GM10847 (cell line): ENCODE data around the gene SH2D2A.

Experiments
- POLR2A ChIP-seq: IDR thresholded peaks from 2 replicates; pipeline ENCODE4 v1.6.1; 2011; ENCODE audit not compliant: insufficient read length; ENCODE audit errors: extremely low read depth

Gene SH2D2A

DNA sequence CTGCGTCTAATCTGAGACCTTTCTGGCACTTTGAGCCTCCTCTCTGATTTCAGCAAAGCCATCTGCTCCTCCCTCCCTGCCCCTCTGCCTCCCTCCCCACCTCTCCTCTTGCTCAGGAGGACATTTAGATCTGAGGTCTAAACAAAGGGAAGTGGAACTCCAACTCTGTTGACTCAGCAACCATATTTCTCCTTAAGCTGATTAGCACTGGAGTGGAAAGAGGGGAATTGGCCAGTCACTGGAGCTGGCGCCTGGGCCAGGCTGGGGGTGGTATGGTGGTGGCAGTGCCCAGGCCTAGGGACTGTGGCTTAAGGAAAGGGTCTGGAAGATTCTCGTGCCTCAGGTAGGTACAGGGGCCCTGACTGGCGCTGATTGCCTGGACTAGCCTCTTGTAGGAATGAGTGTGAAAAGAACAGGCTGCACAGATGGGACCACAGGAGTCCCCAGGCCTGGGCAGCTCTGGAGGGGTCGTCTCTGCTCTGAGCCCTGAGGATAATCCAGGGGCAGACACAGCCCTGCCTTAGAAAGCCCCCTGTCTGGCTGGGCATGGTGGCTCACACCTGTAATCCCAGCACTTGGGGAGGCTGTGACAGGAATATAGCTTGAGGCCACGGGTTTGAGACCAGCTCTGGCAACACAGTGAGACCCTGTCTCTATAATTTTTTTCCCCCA, 11.9 kb downstream of the SH2D2A start:
- TF ChIP-seq POLR2A, result no peak

DNA sequence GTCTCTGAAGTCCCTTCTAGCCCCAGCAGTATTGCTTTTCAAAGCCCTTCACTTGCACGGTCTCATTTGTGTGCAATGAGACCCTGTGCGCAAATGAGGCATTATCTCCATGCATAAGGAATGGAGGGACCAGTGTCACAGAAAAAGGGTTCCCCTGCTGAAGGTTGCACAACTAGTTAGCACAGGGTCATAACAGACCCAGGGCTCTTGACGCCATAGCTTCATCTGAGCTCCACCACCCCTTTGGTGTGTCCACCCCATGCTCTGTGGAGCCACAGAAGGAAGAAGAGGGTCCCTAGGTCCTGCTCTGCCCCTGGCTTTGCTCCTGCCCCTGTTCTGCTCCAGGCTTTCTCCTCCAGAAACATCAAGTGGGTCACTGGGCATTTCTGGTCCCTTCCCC, 12.6 kb downstream of the SH2D2A start:
- no peak for TF ChIP-seq POLR2A

DNA sequence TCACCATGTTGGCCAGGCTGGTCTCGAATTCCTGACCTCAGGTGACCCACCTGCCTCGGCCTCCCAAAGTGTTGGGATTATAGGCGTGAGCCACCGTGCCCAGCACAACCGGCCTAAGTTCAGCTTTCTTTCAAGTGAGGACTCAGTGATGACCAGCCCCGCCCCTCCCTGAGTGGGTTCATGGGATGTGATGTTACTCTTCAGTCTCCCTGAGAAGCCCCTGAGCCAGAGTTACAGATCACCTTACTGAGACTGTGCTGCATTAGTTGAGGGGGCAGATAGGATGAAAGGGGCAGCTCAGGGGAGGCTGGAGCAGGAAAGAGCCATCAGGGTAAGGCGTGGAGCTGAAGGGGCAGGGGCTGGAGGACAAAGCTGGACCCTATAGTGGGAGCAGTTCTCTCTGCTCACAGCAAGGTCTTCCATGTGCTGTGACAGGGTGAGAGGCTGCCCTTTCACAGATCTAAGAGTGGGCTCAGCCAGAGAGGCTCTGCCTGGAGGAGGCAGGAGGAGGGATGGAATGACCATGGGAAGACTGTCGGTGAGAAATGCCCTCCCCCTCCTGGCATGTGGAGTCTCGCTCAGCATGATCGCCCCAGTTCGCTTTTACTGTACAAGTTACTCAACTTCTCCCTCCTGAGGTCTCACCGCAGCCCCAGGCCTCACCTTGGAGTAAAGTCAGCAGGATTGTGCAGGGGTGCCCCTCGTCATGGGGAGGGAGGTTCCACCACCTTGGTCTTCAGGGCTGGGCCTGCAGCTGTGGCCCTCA, 13.4 kb downstream of the SH2D2A start:
- no peak for TF ChIP-seq POLR2A

DNA sequence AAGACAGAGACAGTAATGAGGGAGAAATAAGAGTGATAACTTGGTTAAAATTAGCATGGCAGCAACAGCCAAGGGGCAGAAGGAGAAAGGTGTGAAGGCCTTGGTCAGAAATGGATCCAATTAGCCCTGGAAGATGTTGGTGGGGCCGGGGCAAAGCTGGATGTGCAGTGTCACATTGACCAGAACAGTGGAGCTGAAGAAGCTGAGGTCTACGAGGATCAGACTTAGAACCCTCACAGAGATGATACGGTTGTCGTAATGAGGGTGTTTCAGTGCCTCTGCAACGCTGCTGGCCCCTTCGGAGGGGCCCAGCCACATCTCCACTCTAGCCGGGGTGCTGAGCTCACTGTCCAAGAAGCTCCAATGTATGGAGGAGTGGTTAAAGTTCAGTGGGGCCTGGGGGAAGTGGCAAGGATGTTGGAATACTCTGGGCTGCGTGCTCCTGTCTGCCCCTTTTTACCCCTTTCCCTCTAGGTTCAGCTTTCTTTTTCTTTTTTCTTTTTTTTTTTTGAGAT, 14.2 kb downstream of the SH2D2A start:
- TF ChIP-seq POLR2A, result no peak

DNA sequence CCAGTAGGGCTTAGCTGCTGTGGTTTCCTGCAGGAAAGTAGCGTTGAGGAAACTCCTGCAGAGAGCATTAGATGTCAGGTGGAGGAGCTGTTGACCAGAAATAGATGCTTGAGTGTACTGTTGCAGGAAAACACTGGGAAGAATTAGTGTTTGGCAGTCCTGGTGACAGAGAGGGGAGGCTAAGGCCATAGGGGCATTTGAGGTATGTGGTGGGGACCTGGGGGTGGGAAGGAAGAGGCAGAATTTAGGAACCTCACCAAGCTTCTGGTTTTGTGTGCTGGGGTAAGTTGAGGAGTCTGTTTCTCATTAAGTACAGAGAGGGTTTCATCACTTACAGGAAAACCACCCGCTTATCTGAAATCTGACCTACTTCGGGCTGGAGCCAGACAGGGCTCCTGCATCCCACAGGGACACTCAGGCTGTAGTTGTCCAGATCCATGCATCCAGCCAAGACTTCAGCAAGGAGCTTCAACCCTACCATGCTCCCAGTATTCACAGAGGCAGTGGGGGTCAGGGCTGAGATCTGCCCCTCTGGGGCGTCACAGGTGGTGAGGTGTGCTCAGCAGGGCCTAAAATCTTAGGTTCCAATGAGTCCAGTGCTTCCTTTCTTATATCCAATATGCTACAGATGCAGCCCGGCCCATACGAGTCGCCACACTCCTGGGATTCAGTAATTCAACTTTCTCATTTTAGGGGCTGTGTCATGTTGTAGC, 15.1 kb downstream of the SH2D2A start:
- no peak for TF ChIP-seq POLR2A

DNA sequence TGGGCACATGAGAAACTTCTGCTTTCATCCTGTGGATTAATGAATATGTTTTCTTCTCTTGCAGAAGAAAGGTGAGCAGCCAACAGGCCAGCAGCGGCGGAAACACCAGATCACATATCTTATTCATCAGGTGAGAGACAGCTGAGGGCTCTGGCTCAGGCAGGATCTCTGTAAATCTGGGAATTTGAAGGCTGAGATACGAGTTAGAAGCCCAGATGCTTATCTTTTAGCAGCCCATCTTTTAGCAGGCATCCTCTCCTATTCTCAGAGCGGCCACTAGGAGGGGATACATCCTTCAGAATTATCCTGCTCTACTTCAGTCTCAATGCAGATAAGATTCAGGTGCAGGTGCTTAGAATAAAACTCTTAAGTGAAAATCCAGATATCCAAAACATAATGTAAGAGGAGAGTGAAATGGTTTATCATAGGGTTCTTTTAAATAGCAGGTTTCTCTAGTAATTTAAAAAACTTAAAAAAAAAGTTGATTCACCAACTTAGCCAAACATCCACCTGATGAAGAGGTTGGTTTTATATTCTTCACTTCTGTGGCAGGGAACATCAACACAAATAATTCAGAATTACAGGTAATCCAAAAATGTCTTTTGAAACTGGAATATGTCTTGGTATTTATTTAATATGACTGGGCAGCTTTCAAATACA, 19.3 kb downstream of the SH2D2A start:
- TF ChIP-seq POLR2A, result no peak

DNA sequence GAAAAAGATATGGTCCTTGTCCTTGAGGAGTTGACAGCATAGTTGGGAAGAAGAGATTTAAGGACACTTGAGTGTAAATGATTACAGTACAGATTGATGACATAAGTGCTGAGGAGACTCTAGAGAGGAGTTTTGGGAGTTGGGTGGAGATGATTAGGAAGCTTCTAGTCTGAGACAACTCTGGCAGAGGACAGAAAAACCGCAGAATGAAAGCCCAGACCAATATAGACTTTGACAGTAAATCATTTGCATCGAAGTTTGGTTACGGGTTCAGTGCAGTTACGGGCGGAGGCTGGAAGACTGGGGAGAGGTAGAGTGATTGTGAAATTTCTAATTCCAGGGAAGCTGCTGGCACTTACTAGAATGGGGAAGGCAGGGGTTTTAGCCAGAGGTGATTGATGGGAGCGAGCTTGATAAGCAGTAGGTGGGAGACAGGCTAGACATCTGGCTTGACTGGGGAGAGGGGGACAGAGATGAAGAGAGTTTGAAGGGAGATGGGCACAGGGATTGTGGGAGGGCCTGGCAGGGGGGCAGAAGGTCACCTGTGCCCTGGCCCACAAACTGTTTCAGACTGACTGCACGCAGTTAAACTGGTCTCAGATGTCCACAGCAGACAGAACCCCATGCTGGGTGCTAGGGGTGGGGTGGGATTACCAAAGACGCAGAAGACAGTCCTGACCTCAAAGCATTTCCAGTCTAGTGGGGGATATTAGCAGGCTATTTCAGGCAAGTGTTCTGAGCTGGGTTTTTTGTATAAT, 20.1 kb downstream of the SH2D2A start:
- no peak for TF ChIP-seq POLR2A

DNA sequence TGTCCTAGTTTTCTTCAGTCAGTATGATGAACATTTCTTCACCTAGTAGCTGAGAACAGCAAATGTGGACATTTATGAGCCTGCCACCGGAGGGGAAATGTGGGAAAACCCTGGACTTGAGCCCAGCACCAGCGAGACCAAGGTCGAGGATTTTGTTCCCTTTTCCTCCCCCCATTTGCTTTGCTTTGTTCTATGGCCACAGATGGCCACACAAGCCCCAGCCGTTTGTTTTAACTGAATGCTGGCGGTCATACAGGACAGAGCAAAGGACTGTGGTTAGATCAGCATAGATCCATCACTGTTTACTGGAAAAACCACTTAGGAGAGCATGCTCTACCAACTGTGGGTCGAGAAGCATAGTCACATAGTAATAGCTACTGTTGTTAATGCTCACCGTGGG, 20.9 kb downstream of the SH2D2A start:
- no peak for TF ChIP-seq POLR2A

DNA sequence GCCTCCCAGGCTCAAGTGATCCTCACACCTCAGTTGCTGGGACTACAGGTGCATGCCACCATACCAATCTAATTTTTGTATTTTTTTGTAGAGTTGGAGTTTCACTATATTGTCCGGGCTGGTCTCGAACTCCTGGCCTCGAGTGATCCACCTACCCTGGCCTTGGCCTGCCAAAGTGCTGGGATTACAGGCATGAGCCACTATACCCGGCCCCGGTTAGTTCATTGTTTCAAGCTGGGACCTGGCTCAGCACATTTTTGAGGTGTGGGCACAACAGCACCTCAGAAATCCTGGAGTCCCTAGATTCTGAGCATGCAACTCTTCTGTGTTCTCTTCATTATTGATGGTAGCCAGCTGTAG, 21.3 kb downstream of the SH2D2A start:
- TF ChIP-seq POLR2A, result no peak

DNA sequence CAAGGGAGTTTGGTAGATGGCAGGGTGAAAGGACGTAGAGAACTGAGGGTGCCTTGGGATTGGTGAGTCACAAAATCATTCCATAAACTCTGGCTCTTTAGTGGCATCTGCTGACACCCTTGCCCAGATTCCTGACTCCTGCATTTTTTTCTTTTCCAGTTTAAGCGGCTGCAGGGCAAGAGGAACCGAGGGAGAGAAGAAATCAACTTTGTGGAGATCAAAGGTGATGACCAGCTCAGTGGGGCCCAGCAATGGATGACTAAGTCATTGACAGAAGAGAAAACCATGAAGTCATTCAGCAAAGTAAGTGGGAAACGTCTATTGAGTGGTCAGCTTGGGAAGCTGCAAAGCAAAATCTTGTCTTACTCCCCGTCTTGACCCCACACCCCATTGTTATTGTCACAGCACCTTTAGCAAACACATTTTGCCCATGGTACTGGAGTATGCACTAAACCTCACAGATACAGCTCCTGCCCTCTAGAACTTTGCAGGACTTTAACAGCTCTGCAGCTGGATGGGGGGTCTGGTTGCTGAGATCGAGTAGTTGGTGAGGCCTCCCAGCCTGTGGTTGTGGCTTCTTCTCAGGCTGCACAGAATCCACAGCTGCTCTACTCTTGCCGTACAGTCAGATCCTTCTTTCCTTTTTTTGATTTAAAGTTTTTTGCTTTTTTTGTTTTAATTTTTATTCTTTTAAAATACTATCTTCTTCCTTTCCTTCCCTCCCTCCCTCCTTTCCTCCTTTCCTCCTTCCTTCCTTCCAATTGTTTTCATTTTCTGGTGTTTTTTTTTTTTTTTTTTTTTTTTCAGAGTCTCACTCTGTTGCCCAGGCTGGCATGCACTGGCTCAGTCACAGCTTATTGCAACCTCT, 21.9 kb downstream of the SH2D2A start:
- TF ChIP-seq POLR2A, result no peak

DNA sequence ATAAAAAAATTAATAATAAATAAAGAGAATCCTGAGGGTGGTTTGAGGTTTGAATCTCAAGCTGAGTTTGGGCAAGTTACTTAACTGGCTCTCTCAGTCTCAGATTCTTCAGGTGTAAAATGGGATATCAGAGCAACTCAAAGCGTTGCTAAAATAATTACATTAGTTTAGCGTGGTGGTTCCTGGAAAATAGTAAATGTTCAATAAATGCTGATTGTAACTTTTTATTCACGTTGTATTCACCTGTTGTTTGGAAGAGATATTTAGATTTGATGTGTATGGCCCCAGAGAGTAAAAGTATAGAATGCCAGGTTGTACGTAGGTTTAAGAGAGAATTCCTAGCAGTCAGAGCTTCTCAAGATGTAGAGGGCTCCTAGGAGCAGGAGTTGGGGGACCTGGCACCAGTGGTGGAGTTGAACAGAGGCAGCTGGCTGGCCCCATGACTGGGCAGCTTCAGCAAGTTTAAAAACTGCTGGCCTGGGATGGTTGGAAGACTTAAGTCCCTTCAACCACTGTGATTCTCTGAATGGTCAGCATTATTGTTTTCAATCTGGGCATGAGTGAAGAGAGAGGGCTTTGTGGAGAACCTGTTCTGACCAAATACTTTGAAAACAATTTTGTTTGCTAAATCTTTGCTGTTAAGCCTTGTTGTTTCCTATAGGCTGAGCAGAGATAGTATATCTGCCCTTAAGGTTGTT, 26.9 kb downstream of the SH2D2A start:
- TF ChIP-seq POLR2A, result no peak

DNA sequence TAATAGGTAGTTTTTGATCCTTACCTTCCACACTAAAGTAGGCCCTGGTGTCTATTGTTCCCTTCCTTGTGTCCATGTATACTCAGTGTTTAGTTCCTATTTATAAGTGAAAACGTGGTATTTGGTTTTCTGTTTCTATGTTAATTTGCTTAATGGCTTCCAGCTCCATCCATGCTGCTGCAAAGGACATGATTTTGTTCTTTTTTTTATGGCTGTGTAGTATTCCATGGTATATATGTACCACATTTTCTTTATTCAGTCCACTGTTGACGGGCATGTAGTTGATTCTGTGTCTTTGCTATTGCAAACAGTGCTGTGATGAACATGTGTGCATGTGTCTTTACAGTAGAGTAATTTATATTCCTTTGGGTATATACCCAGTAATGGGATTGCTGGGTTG, 28.5 kb downstream of the SH2D2A start:
- no peak for TF ChIP-seq POLR2A

DNA sequence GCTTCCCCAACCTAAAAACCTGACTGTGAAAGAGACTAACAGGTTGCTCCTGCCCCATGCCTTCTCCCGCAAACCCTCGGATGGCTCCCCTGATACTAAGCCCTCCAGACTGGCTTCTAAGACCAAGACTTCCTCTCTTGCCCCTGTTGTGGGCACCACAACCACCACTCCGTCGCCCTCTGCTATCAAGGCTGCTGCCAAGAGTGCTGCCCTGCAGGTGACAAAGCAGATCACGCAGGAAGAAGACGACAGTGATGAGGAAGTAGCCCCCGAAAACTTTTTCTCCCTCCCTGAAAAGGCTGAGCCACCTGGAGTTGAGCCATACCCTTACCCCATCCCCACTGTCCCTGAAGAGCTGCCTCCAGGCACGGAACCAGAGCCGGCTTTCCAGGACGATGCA, 30.0 kb downstream of the SH2D2A start:
- TF ChIP-seq POLR2A, result no peak

DNA sequence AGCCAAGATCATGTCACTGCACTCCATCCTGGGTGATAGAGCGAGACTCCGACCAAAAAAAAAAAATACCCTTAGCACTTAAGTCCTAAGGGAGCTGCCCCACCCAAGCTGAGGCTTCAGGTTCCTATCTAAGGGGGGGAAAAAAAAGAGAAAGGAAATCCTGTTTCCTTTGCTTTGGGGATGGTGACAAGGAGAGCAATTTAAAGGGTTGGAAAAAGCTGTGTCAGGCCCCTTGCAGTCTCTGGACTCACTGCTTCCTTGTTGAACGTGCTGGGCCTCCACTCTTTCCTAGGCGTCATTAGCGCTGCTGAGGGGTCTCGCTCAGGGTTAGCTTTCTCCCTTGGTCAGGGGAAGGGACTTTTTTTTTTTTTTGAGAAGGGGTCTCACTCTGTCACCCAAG, 31.2 kb downstream of the SH2D2A start:
- no peak for TF ChIP-seq POLR2A
